GM18502 (cell line): ENCODE results near the gene PITPNM3.

Experiments
- ATAC-seq: cut with Tn5 transposase; IDR thresholded peaks from one replicate; pipeline ENCODE4 v1.9.1; 2021; ENCODE audit warnings: mild to moderate bottlenecking; ENCODE audit not compliant: unreplicated experiment, poor library complexity

The PITPNM3 gene

GRCh38 chr17:6425407-6425806 lies 130.9 kb downstream of the PITPNM3 start:
- no peak for ATAC-seq

DNA sequence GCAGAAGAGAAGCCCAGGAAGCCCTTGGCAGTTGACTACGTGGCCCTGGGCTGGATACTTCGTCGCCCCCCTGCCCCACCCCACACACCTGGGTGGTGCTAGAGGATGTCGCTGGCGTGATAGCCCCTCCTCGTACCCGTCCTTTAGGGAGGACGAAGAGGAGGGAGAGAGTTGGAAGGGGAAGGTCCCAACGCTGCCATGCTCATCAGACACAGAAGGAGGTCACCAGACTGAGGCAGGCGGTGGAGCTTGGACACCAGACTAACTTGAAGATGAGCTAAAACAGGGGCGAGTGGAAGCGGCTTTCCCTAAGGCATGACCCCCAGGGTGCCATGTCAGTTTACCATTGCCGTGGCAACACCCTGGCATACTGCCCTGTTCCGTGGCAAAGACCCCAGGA lies 132.4 kb downstream of the PITPNM3 start:
- no peak for ATAC-seq

GRCh38 chr17:6422654-6423241 lies 133.6 kb downstream of the PITPNM3 start:
- no peak for ATAC-seq

DNA sequence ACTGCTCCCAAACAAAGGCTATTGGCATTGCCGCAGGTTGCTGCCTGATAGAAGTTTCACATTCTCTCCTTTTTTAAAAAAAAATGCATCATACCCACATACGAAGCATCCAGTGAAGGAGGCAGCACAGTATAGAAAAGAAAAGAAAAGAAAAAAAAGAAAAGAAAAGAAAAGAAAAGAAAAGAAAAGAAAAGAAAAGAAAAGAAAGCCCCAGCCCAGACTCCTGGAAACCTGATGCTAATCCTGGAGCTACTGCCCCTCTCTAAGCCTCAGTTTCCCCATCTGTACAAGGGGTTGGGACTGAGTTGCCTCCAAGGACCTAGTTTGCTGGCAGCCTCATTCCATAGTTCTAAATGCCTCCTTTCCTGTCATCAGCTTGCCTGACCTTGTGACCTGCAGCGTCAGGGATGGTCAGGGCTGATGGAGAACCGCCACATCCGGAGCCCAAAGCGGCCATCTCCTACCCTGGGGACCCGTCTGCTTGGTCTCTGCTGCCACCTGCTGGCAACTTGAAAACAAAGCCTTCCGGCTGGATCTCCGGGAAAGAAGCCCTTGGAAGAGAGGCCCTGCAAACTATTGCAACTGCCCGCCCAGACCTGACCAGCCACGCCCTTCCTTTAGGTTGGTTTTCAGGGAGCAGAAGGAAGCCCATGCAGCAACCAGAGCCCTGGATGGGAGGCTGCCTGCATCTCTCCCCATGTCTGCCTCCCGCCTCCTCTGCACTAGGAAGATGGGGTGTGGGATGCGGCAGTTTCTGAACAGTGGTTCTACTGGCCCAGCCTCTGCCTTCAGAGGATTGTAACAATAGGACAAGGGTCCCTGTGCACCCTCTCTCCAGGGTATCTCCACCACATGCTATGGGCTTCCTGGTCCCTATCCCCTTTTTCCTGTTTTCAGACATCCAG lies 134.4 kb downstream of the PITPNM3 start:
- no peak for ATAC-seq

DNA sequence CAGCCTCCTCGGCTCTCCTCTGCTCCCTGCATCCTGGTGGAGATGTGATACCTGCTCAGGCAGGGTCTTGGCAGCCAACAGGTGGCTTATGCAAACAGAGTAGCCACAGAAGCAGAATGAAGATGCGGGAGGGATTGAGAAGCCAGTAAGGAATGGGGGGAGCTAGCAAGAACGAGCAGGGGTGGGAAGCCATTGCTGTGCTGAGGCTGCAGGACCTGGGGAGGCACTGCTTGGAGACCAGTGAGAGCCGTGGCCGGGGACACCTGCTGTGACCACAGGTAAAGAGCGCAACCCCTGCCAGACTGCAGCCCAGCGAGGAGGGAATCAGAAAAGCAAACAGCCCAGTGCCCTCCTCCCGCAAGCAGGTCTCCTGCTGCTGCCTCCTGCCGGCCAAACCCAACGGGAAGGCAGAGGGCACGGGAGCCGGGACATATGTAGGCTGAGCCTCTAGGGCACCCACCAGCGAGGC lies 136.1 kb downstream of the PITPNM3 start:
- no peak for ATAC-seq

DNA sequence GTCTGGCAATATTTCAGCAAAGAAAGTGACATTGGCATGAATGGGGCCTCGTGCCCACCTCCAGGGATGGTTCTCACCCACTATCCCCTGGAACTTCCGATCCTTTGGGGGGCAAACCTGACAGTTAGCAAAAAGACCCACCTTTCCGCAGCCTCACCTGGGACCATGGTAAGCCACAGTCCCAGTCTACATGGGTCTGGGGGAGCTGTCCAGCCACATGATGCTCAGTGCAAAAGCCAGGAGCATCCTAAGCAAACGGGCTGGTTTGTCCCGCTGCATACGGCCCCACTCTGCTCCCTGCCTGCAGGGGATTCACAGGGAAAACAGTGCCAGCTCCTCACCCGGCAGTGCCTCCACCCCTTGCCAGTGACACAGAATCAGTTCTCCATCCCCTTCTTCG lies 140.7 kb downstream of the PITPNM3 start:
- ATAC-seq: no peak

- ATAC-seq: no peak
Measured at GRCh38 chr17:6413065-6413464, 143.3 kb downstream of the PITPNM3 start.

DNA sequence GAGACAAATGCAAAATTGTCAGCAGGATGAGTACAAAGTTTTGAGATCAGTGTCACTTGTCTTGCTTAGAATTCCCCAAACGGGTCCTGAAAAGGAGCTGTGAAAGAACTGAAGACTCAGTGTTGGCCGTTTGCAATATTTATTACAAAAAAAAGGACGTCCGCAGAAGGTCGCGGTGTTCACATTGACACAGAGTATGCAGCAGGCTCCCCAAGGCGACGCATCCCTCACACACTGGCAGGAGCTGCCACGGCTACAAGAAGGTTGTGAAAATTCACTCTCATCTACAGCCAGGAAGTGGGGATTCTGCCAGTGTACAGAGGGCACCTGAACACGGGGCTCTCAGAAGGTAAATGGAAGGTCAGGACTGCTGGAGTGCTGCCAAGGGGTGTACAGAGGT lies 147.6 kb downstream of the PITPNM3 start:
- no peak for ATAC-seq

DNA sequence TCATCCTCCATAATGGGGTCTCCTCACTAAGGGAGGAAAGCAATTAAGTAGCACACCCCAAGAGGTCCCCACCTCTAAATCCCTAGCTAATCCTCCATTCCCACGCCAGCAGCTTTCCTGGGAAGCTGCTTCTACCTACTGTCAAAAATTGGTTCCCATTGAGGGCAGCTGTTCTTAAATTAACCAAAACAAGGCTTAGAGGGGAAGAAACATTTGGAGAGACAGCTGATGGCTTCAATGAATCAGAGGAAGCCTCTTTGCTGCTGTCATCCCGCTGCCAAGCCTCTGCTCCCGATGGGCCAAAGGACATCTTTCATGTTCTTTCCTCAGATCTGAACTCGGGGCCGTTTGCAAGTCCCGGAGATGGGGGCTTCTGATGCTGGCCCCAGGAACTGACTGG lies 148.1 kb downstream of the PITPNM3 start:
- no peak for ATAC-seq

GRCh38 chr17:6402258-6402657 lies 154.1 kb downstream of the PITPNM3 start:
- no peak for ATAC-seq
